SK-N-SH treated with all-trans-retinoic acid at 6 μM for 48 hours (cell line): Measurements from ENCODE around the gene CEP57L1.

ENCODE experiments used
- BACH2 ChIP-seq: fragments of 250-450 bp; sonication (Bioruptor Pico); IDR thresholded peaks from 2 replicates; pipeline ENCODE4 v1.9.0; 2021; ENCODE audit warnings: mild to moderate bottlenecking, borderline replicate concordance
- ESRRG ChIP-seq: fragments of 250-450 bp; sonication (Bioruptor Pico); IDR thresholded peaks from 2 replicates; pipeline ENCODE4 v1.6.1; 2021; ENCODE audit warnings: mild to moderate bottlenecking
- PATZ1 ChIP-seq: fragments of 250-450 bp; sonication (Bioruptor Pico); IDR thresholded peaks from 2 replicates; pipeline ENCODE4 v1.8.0; 2020; ENCODE audit warnings: mild to moderate bottlenecking, moderate library complexity, borderline replicate concordance
- RARB ChIP-seq: fragments of 250-450 bp; sonication (Bioruptor Pico); IDR thresholded peaks from 2 replicates; pipeline ENCODE4 v1.8.0; 2021; ENCODE audit warnings: mild to moderate bottlenecking, moderate library complexity
- ZNF565 ChIP-seq: fragments of 450-650 bp; formaldehyde crosslinking; conservative IDR thresholded peaks from 2 replicates; pipeline ENCODE4 v1.5.0; 2020; ENCODE audit warnings: low read depth, mild to moderate bottlenecking, moderate library complexity

DNA sequence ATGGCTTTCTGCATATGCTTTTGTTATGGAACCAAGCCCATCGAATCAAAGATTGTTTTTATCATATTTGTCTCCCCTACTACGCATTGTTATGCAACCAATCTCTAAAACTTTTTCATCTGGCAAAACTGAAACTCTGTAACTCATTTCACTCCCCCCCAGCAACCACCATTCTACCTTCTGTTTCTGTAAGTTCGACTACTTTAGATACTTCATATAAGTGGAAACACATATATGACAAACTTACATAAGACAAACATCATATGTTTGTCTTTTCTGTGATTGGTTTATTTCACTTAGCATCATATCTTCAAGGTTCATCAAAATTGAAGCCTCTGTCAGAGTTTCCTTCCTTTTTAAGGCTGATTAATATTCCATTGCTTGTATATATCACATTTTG lies 34.8 kb downstream of the CEP57L1 start:
- TF ChIP-seq RARB (CRISPR knock-in tag) (no peak), PATZ1 (CRISPR knock-in tag) (no peak), BACH2 (no peak), ZNF565 (CRISPR knock-in tag) (no peak), ESRRG (CRISPR knock-in tag) (no peak)
